GM18505 (cell line): ENCODE data around the gene POLG2.
"Not testable (repeated sequence)": the region's sequence is repeated elsewhere in the genome, so short reads cannot be mapped to it uniquely, and the experiment has no call there.

Experiments used
- ATAC-seq: cut with Tn5 transposase; IDR thresholded peaks from one replicate; pipeline ENCODE4 v1.9.1; 2021; ENCODE audit not compliant: unreplicated experiment
- POLR2A ChIP-seq: IDR thresholded peaks from 4 replicates; pipeline ENCODE4 v1.6.1; 2011; ENCODE audit warnings: borderline replicate concordance; ENCODE audit not compliant: insufficient read depth, insufficient read length; ENCODE audit errors: extremely low read depth

Gene POLG2

GRCh38 chr17:64471440-64471839 is 25.4 kb downstream of the POLG2 start:
- TF ChIP-seq POLR2A: no peak
- no peak for ATAC-seq

DNA sequence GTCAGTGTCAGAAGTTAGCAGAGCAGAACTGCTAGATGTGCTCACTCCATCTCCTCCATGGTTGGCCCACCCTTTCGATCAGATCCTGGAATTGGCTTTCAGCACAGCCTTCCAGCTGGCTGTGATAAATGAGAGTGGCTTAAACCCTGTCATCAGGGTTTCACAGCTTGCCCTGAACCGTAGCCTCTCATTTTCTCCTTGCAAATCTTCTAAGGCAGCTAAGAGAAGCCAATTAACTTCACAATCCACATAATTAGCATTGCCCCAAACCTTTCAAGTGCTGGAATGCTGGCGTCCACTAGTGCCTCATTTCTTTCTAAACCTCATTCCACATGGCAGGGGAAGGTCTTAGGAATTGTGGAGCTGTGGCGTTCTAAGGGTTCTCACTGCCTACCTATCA is 26.2 kb downstream of the POLG2 start:
- TF ChIP-seq POLR2A: no peak
- no peak for ATAC-seq

DNA sequence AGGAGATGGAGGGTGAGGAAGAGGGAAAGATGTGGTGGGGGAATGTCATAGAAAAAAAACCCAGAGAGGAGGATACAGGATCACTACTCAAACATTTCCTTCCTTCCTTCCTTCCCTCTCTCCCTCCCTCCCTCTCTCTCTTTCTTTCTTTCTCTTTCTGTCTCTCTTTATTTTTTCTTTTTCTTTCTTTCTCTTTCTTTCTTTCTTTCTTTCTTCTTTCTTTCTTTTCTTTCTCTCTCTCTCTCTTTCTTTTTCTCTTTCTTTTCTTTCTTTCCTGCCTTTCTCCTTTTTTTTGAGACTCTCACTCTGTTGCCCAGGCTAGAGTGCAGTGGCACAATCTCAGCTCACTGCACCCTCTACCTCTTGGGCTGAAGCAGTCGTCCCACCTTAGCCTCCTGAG is 30.0 kb downstream of the POLG2 start:
- not testable (repeated sequence) for ATAC-seq

GRCh38 chr17:64466019-64466735 is 30.7 kb downstream of the POLG2 start:
- ATAC-seq: no peak
- no peak for TF ChIP-seq POLR2A

DNA sequence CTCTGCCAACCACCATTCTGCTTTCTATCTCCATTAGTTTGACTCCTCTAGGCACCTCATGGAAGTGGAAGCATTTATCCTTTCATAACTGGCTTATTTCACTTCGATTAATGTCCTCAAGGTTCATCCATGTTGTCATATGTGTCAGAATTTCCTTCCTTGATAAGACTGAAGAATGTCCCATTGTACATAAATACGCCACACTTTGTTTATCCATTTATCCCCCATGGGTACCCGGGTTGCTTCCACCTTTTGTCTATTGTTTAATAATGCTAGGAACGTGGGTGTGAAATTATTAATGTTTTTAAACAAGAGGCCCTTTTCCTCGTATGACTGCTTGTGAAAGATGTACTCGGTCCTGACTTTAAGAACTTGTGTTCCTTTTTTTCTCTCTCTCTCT is 35.1 kb downstream of the POLG2 start:
- TF ChIP-seq POLR2A: no peak
- no peak for ATAC-seq

DNA sequence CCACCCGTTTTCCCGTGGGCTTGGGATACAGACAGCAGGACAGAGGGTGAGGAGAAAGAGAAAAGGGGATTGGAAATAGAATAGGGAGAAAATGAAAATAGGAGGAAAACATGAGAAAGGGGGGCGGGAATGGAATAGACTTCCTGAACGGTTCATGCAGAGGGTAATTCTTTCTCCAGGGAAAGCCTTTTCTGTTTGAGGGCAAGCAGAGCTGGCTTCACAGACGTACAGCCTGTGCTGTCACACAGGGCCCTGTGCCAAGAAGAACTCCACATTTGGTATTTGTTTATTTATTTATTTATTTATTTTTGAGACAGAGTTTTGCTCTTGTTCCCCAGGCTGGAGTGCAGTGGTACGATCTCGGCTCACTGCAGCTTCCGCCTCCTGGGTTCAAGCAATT is 35.9 kb downstream of the POLG2 start:
- no peak for ATAC-seq
- no peak for TF ChIP-seq POLR2A

- ATAC-seq: not testable (repeated sequence)
These were observed 37.0 kb downstream of the POLG2 start for GRCh38 chr17:64459818-64460217.

- TF ChIP-seq POLR2A: no peak
- ATAC-seq: no peak
These were observed 37.5 kb downstream of the POLG2 start for GRCh38 chr17:64459284-64459747.

DNA sequence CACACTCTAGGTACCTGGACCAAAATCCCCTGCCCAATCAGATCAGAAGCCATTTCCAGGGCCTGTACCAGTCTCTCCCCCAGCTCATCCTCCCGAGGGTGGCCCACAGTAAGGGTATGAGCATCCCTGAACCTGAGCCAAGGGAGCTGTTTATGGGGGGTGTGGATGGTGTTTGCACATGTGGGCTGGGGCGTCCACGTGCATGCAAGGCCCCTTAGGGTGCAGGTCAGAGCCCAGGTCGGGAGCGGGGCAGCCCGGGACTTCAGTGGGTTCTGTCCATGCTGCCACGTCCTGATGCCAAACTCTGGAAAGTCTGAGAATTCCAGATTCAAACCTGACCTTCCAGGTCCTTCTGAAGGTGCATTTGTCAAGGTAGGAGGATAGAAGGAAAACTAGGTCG is 38.1 kb downstream of the POLG2 start:
- no peak for ATAC-seq
- TF ChIP-seq POLR2A: no peak

GRCh38 chr17:64457156-64457555 is 39.7 kb downstream of the POLG2 start:
- TF ChIP-seq POLR2A: no peak
- ATAC-seq: no peak

DNA sequence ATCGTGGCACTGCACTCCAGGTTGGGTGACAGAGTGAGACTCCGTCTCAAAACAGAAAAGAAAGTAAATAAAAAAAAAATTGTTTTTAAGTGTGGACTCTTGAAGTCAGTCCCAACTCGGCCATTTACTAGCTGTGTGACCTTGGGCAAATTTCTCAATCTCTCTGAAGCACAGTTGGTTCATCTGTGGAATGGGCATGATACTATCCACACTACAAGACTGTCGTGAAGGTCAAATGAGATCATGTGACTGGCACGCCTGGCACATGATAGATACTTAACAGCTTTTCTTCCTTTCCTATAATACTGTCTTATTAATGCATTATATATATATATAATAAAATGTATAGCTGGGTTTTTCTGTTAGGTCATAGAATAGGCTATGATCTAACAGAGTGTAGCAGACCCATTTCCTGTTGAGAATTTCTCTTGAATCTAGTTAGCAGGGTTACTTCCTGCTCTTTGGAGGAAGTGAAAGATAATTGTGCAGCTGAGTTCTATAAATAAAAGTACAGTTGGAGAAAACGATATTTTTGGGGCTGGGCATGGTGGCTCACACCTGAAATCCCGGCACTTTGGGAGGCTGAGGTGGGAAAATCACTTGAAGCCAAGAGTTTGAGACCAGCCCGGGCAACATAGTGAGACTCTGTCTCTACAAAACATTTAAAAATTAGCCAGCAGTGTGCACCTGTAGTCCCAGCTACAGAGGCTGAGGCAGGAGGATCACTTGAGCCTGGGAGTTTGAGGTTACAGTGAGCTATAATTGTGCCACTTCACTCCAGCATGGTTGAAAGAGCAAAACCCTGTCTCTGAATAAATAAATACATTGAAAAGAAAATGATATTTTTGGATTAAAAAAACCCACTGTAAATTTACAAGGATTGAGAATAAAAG is 40.6 kb downstream of the POLG2 start:
- no peak for TF ChIP-seq POLR2A
- peak; percentile 48 for ATAC-seq

- no peak for TF ChIP-seq POLR2A
These were observed 47.3 kb downstream of the POLG2 start for GRCh38 chr17:64449545-64449944.

DNA sequence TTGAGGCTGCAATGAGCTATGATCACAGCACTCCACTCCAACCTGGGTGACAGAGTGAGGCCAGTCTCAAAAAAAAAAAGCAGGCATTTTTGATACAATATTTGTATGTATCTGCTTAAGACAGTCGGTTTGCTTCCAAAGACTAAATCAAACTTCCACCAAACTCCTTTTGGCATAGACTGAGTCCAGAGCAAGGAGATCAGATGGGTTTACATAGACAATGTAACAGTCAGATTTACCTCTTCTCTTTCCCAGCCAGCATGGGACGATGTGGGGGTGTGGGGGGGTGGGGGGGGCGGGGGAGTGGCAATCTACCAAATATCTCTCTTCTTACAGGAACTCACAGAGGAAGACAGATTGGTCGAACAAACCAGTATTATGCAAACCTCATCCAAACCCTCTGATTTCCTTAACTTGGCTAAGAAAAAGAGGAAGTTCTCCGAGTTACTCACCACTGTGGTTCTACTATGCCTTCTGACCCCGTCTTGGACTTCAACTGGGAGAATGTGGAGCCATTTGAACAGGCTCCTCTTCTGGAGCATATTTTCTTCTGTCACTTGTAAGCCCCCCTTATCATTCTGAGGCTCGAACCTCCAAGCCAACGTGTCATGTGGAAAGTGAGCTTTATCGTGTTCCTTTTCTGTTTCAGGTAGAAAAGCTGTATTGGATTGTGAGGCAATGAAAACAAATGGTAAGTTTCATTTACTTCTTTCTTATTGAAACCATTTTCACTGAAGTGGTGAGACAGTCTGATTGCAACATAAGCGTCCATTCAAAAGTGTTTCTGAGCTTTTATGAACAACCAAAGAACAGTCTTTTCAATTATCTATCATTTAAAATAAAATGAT is 48.0 kb downstream of the POLG2 start, which contains the start of gene MILR1:
Gene MILR1, plus strand, starts transcription at position 451 of the 848 bp plus-strand sequence. Its CDS starts 54 bp downstream, at position 505.
- no peak for TF ChIP-seq POLR2A
- peak; percentile 71 for ATAC-seq

More at GRCh38 chr17:64449545-64449944, 47.3 kb downstream of the POLG2 start:
- no peak for ATAC-seq
